GM12891 (cell line): ENCODE data around the gene MRPL45.

Source experiments
- PAX5 ChIP-seq: IDR thresholded peaks from 2 replicates; pipeline ENCODE4 v1.6.1; 2011; ENCODE audit warnings: low read length, moderate library complexity, mild to moderate bottlenecking; ENCODE audit not compliant: insufficient read depth, severe bottlenecking
- POLR2AphosphoS5 ChIP-seq: IDR thresholded peaks from 2 replicates; pipeline ENCODE4 v1.6.1; 2011; ENCODE audit warnings: low read depth, low read length, control low read depth
- TAF1 ChIP-seq: IDR thresholded peaks from 2 replicates; pipeline ENCODE4 v1.6.1; 2011; ENCODE audit warnings: low read depth, low read length, control low read depth

DNA sequence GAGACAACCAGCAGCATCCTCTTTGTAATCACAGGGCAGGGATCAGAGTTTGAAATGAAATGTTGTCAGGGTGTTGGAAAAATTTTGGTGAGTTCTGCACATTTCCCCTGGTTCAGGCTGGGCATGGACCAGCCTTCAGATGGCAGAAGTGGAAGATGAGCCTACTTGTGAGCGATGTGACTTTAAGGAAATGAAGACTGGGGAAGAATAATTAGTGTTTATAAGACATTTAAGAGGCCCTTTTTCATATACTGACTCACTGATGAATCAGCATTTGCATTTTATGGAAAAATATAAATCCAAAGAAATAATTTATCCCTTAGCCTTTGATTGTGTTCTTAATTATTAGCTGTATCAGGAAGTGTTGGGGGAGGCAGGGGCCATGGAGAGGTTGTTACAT is 25.9 kb downstream of the MRPL45 start:
- TF ChIP-seq POLR2AphosphoS5, result no peak
- no peak for TF ChIP-seq TAF1
- no peak for TF ChIP-seq PAX5
